Activated T-helper 1 cell treated with anti-CD3 and anti-CD28 coated beads, Interleukin-12 subunit alpha, Interleukin-12 subunit beta, Interleukin-2, Interleukin-4 antibody, amounts not matched to agents 30 ng/mL and 10 ng/mL and 1 ng/mL, durations not matched to agents 14 hours and 24 hours and 36 hours (primary cell): Measurements from ENCODE around the gene RBM5. TPM values are rescaled to one million over a fixed set of nuclear protein-coding genes. Genes with fewer than 3 reads are reported as not detected.

Experiments used
- total RNA-seq: library from RNA; stranded (reverse); gene quantifications from 2 replicates; pipeline ENCODE4 v1.2.3, GENCODE V29; 2022

The RBM5 gene
- total RNA-seq, 1 donor from 2014 or later, result 157 TPM

Other genes starting within 250 kb of the RBM5 start
- gene TRAIP, start 232.4 kb upstream of the RBM5 start, total RNA-seq, result 26.5 and 27.9 TPM in 2 replicates
- 0.96 and 1.0 TPM in 2 replicates for gene CAMKV, start 219.0 kb upstream of the RBM5 start, total RNA-seq
- gene MST1R, start 185.0 kb upstream of the RBM5 start, total RNA-seq, result 1.6 and 2.5 TPM in 2 replicates
- 15.5 and 17.3 TPM in 2 replicates for gene MON1A, start 159.1 kb upstream of the RBM5 start, total RNA-seq
- 99.0 and 100 TPM in 2 replicates for gene RBM6, start 148.8 kb upstream of the RBM5 start, total RNA-seq
- 0.21 and 0.42 TPM in 2 replicates for gene SEMA3F, start 66.4 kb downstream of the RBM5 start, total RNA-seq
- not detected in 2 replicates for gene GNAT1, start 102.7 kb downstream of the RBM5 start, total RNA-seq
- gene SLC38A3, start 116.4 kb downstream of the RBM5 start, total RNA-seq, result not detected in 2 replicates
- gene GNAI2, start 147.3 kb downstream of the RBM5 start, total RNA-seq, result 237 and 238 TPM in 2 replicates
- 0.49 and 1.0 TPM in 2 replicates for gene SEMA3B, start 180.2 kb downstream of the RBM5 start, total RNA-seq
- gene LSMEM2, start 190.2 kb downstream of the RBM5 start, total RNA-seq, result not detected in 2 replicates
- 215 TPM in 2 replicates for gene IFRD2, start 203.5 kb downstream of the RBM5 start, total RNA-seq
- gene HYAL3, start 210.5 kb downstream of the RBM5 start, total RNA-seq, result 7.9 and 8.0 TPM in 2 replicates
- gene NAA80, start 210.5 kb downstream of the RBM5 start, total RNA-seq, result 18.1 and 19.6 TPM in 2 replicates
- 0.12 and 0.36 TPM in 2 replicates for gene HYAL1, start 214.7 kb downstream of the RBM5 start, total RNA-seq
- gene HYAL2, start 233.8 kb downstream of the RBM5 start, total RNA-seq, result 15.5 and 16.1 TPM in 2 replicates
- 27.9 and 29.9 TPM in 2 replicates for gene TUSC2, start 239.3 kb downstream of the RBM5 start, total RNA-seq